Occipital lobe (tissue), 2 donors: ENCODE measurements around the gene OOSP4B. TPM values are rescaled to one million over a fixed set of nuclear protein-coding genes. Genes with fewer than 3 reads are reported as not detected.
"Not testable (repeated sequence)": the region's sequence is repeated elsewhere in the genome, so short reads cannot be mapped to it uniquely, and the experiment has no call there.

Experiments used
- DNase-seq: peaks from one replicate; lab custom pipeline; 2025; lab: John Stamatoyannopoulos, UW
- total RNA-seq: library from RNA; depleted of rRNA; stranded (reverse); fragments of >200 nt; gene quantifications from one replicate; pipeline ENCODE4 v1.2.3, GENCODE V29; 2014

OOSP4B gene
- total RNA-seq, 1 donor from 2014 or later = not detected

GRCh38 chr11:60059521-60060240, 42.7 kb downstream of the OOSP4B start:
- DNase-seq = no peak

- no peak for DNase-seq
Observed at GRCh38 chr11:60064111-60064510, 47.1 kb downstream of the OOSP4B start.

- DNase-seq = no peak
Observed at GRCh38 chr11:60065801-60066200, 48.8 kb downstream of the OOSP4B start.

- no peak for DNase-seq
Observed at GRCh38 chr11:60069450-60069849, 52.5 kb downstream of the OOSP4B start.

GRCh38 chr11:60071644-60072043, 54.7 kb downstream of the OOSP4B start:
- not testable (repeated sequence) for DNase-seq

GRCh38 chr11:60077216-60077817, 60.3 kb downstream of the OOSP4B start:
- DNase-seq = no peak

- no peak for DNase-seq
Observed at GRCh38 chr11:60077981-60078380, 61.0 kb downstream of the OOSP4B start.

GRCh38 chr11:60078745-60079144, 61.8 kb downstream of the OOSP4B start:
- no peak for DNase-seq

- no peak for DNase-seq
Observed at GRCh38 chr11:60080535-60080934, 63.6 kb downstream of the OOSP4B start.

Other genes starting within 250 kb of the OOSP4B start
- 29.6 TPM for gene MRPL16, start 206.4 kb upstream of the OOSP4B start, total RNA-seq
- not detected for gene CBLIF, start 171.7 kb upstream of the OOSP4B start, total RNA-seq
- 1.2 TPM for gene TCN1, start 150.7 kb upstream of the OOSP4B start, total RNA-seq
- gene OOSP3, start 138.4 kb upstream of the OOSP4B start, total RNA-seq = not detected
- 1.6 TPM for gene OOSP1, start 78.7 kb upstream of the OOSP4B start, total RNA-seq
- not detected for gene OOSP4A, start 53.1 kb upstream of the OOSP4B start, total RNA-seq
- not detected for gene OOSP2, start 23.2 kb downstream of the OOSP4B start, total RNA-seq
- gene MS4A3, start 39.5 kb downstream of the OOSP4B start, total RNA-seq = 0.16 TPM
- gene MS4A2, start 71.5 kb downstream of the OOSP4B start, total RNA-seq = 0.16 TPM
- 3.7 TPM for gene MS4A6A, start 165.9 kb downstream of the OOSP4B start, total RNA-seq
- gene MS4A4E, start 226.0 kb downstream of the OOSP4B start, total RNA-seq = not detected